Prostate gland (tissue), 2 donors: Measurements from ENCODE around the gene GNG4.

Experiments
- CTCF ChIP-seq, 4 experiments: fragments of 200-600 bp in 2 of 4; fragments of 450-650 bp in 2 of 4; sonication (generic) in 2 of 4; IDR thresholded peaks; 1 replicate in 3 of 4; 2 replicates in 1 of 4; pipeline ENCODE4 v1.5.1; 2016 to 2019; ENCODE audit warnings: antibody characterized with exemption in 4 of 4, mild to moderate bottlenecking in 2 of 4, moderate library complexity in 2 of 4
- POLR2A ChIP-seq: fragments of 450-650 bp; IDR thresholded peaks from one replicate; pipeline ENCODE4 v1.6.1; 2016; ENCODE audit warnings: antibody characterized with exemption, mild to moderate bottlenecking
- POLR2AphosphoS5 ChIP-seq: sonication (generic); formaldehyde crosslinking; IDR thresholded peaks from one replicate; pipeline ENCODE4 v1.6.1; 2017; ENCODE audit warnings: antibody characterized with exemption

- TF ChIP-seq CTCF (IDR thresholded peaks at IDR 0.05) (no peak), POLR2AphosphoS5 (no peak), POLR2A (no peak)
These were observed 31.8 kb downstream of the GNG4 start for GRCh38 chr1:235617808-235618207.
